GM20000 (cell line): ENCODE measurements around the gene PRSS57.
A peak's percentile ranks its signal among the peaks of the same experiment; 100 is the strongest.
"Not testable (repeated sequence)": the region's sequence is repeated elsewhere in the genome, so short reads cannot be mapped to it uniquely, and the experiment has no call there.

ENCODE experiments used
- DNase-seq: peaks from one replicate; pipeline ENCODE4 v3.0.0; 2012; ENCODE audit warnings: low spot score
- TF ChIP-seq, protein P1 (sequence below): IDR thresholded peaks from 2 replicates; pipeline ENCODE4 v1.5.1; 2012; ENCODE audit warnings: mild to moderate bottlenecking, control low read depth; ENCODE audit errors: extremely low read depth, missing control alignments

Gene PRSS57

DNA sequence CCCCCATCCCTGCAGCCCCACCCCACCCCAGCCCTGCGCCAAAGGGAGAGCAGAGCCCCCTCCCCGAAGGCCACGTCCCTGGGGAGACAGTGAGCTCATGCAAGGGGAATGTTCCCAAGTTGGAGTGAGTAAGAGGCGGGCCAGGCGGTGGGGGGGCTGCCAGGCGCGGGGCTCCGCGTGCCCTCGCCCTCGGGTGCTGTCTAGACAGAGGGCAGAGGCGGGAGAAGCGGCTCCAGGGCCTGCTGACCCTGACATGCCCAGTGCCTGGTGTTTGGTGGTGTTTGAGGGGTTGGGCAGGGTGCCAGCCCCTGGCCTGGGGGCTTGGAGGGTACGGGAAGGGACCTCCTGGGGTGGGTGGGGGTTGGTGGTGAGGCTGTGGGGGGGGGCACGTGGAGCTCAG is 18.1 kb downstream of the PRSS57 start:
- DNase-seq = no peak
- TF ChIP-seq, protein P1, sequence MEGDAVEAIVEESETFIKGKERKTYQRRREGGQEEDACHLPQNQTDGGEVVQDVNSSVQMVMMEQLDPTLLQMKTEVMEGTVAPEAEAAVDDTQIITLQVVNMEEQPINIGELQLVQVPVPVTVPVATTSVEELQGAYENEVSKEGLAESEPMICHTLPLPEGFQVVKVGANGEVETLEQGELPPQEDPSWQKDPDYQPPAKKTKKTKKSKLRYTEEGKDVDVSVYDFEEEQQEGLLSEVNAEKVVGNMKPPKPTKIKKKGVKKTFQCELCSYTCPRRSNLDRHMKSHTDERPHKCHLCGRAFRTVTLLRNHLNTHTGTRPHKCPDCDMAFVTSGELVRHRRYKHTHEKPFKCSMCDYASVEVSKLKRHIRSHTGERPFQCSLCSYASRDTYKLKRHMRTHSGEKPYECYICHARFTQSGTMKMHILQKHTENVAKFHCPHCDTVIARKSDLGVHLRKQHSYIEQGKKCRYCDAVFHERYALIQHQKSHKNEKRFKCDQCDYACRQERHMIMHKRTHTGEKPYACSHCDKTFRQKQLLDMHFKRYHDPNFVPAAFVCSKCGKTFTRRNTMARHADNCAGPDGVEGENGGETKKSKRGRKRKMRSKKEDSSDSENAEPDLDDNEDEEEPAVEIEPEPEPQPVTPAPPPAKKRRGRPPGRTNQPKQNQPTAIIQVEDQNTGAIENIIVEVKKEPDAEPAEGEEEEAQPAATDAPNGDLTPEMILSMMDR = no peak

DNA sequence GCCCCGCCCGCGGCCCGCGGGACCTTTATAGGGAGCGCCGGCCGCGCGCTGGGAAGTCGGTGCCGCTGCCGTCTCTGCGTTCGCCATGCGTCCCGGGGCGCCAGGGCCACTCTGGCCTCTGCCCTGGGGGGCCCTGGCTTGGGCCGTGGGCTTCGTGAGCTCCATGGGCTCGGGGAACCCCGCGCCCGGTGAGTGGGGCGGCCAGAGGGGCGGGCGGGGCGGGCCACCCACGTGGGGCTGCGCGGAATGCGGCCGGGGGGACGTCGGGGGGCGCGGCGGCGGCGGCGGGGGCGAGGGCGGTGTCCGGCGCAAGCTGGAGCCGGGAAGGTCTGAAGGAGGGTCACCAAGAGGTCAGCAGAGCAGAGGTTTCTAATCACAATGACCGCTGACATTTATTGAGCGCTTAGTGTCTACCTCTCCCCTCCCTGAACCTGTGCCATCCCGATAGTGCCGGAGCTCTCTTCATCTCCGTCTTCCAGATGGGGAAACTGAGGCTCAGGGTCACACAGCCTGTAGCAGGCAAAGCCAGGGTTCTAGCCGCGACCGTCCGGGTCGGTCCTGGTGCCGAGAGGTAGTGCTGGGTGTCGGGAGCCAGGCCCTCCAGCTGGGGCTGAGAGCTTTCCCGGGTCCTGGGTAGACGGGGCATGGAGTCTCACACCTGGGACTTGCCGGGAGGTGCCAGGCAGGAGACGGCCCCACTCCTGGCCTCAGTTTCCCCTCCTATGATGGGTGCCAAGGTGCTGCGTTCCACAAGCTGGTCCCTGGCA is 18.7 kb downstream of the PRSS57 start, which contains the start of gene FSTL3:
TSS of gene FSTL3 (plus strand) at position 54 of the 767 bp plus-strand sequence. CDS start at position 86, 32 bp downstream.
- DNase-seq = peak; percentile 37
- TF ChIP-seq, protein P1 = no peak

DNA sequence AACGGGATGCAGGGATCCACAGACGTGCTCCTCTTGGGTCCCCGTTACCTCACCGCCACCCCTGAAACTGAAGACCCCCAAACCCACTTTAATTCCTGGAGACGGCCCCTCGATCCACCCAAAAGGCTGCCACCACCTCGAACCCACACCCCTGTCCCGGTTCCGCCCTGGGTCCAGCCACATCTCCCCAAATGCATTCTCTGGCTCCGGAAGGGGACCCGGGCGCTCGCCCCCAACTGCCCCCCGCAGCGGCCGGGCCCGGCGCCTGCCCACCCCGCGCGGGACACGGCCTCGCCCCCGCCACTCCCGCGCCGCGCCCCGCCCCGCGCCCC is 19.3 kb downstream of the PRSS57 start:
- no peak for DNase-seq
- TF ChIP-seq, protein P1 = no peak

DNA sequence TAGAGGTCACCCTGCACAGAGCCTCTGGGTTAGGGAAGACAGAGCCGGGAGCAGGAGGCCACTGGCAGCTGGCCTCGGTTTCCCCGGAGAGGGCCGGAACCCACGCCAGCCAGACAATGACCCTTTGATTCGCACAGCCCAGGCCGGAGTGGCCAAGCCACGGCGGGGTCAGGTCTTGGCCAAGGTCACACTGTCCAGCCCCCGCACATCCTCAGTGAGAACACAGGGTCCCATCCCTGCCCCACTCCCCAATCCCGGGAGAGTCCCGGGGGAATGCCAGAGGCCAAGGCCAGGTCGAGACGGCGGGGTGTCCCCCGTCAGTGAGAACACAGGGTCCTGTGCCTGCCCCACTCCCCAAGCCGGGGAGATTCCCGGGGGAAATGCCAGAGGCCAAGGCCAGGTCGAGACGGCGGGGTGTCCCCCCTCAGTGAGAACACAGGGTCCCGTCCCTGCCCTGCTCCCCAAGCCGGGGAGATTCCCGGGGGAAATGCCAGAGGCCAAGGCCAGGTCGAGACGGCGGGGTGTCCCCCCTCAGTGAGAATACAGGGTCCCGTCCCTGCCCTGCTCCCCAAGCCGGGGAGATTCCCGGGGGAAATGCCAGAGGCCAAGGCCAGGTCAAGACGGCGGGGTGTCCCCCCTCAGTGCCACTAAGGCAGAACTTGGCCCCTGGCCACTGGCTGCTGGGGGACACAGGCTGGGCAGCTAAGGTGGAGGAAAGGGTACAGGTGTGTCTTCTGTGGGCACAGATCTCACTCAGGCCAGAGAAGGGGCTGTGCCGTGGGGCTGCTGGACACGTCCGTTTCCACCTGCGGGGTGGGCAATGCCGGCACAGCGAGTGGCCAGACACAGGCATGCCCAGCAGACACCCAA is 20.7 kb downstream of the PRSS57 start:
- no peak for DNase-seq
- TF ChIP-seq, protein P1 = no peak

DNA sequence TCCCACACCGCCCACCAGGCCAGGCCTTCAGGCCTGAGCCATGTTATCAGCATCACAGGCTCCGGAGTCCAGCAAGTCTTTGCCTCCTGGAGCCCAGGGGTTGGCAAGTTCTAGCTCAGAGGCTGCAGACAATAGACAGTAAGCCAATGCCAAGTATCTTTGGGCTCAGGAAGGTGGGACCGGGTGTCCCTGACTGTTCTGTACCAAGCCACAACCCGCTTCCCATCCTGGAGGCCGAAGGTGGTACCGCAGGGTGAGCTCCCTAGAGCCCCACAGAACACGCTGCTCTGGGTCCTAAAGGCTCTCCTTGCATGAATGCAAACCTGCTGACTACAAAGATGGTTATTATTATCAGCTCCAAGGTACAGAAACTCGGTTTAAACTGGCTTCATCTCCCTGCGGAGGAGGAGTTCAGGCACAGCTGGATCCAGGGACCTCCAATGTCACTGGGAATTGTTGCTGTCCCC is 24.6 kb downstream of the PRSS57 start:
- TF ChIP-seq, protein P1 = no peak
- DNase-seq = no peak

DNA sequence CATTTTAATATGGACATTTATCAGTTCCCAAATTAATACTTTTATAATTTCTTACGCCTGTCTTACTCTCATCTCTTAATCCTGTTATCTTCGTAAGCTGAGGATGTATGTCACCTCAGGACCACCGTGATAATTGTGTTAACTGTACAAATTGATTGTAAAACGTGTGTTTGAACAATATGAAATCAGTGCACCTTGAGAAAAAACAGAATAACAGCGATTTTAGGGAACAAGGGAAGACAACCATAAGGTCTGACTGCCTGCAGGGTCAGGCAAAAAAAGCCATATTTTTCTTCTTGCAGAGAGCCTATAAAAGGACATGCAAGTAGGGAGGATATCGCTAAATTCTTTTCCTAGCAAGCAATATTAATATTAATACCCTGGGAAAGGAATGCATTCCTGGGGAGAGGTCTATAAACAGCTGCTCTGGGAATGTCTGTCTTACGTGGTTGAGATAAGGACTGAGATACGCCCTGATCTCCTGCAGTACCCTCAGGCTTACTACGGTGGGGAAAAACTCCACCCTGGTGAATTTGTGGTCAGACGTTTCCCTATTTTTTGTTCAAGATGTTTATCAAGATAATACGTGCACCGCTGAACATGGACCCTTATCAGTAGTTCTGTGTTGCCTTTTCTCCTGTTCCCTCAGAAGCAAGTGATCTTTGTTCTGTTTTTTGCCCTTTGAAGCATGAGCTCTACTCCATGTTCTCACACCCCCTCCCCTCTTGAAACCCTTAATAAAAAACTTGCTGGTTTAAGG is 26.4 kb downstream of the PRSS57 start:
- not testable (repeated sequence) for DNase-seq

DNA sequence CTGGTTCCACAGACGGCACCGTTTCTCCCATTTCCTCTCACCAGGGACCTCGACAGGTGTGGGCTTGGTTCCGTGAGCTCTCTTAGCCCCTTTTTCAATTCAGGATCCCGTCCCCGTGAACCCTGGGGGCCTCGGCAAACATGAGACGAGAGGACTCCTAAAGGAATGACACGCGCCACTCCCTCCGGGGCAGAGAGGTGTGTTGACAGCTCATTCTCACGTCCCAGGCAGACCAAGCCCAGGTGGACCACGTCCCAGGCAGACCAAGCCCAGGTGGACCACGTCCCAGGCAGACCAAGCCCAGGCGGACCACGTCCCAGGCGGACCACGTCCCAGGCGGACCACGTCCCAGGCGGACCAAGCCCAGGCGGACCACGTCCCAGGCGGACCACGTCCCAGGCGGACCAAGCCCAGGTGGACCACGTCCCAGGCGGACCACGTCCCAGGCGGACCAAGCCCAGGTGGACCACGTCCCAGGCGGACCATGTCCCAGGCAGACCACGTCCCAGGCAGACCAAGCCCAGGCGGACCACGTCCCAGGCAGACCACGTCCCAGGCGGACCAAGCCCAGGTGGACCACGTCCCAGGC is 28.2 kb downstream of the PRSS57 start:
- DNase-seq = not testable (repeated sequence)
